ENCODE data around the gene CDH15. TPM values are rescaled to one million over a fixed set of nuclear protein-coding genes. Genes with fewer than 3 reads are reported as not detected.
A peak's percentile ranks its signal among the peaks of the same experiment; 100 is the strongest.

CDH15 gene
- 1 to 10 TPM; 1.2 to 1.9 (median 1.4) TPM for polyA plus RNA-seq (ENCODE audit: insufficient read length in 3 of 3)

- DNase-seq (ENCODE audit: low read depth in 3 of 3, low spot score in 2 of 3): peak; percentile 63 to 81 (median 76)
Measured at GRCh38 chr16:89171216-89172170, at the start of gene CDH15. CDH15 (plus strand) TSS chr16:89171748; CDS start chr16:89171832, 84 bp downstream.

- DNase-seq (ENCODE audit: low read depth in 3 of 3, low spot score in 2 of 3): no peak
Measured at GRCh38 chr16:89122322-89122851, 49.2 kb upstream of the CDH15 start.

- no peak for DNase-seq (ENCODE audit: low read depth in 3 of 3, low spot score in 2 of 3)
Measured at GRCh38 chr16:89123001-89123830, 48.3 kb upstream of the CDH15 start.

- no peak for DNase-seq (ENCODE audit: low read depth in 3 of 3, low spot score in 2 of 3)
Measured at GRCh38 chr16:89123831-89124100, 47.8 kb upstream of the CDH15 start.

GRCh38 chr16:89129378-89129777, 42.2 kb upstream of the CDH15 start:
- no peak for DNase-seq (ENCODE audit: low read depth in 3 of 3, low spot score in 2 of 3)

GRCh38 chr16:89130448-89130847, 41.1 kb upstream of the CDH15 start:
- DNase-seq (ENCODE audit: low read depth in 3 of 3, low spot score in 2 of 3): no peak

GRCh38 chr16:89131783-89132182, 39.8 kb upstream of the CDH15 start:
- no peak for DNase-seq (ENCODE audit: low read depth in 3 of 3, low spot score in 2 of 3)

- no peak for DNase-seq (ENCODE audit: low read depth in 3 of 3, low spot score in 2 of 3)
Measured at GRCh38 chr16:89132194-89133005, 39.1 kb upstream of the CDH15 start.

GRCh38 chr16:89133457-89134127, 38.0 kb upstream of the CDH15 start:
- no peak for DNase-seq (ENCODE audit: low read depth in 3 of 3, low spot score in 2 of 3)

GRCh38 chr16:89134269-89134668, 37.3 kb upstream of the CDH15 start:
- no peak for DNase-seq (ENCODE audit: low read depth in 3 of 3, low spot score in 2 of 3)

- DNase-seq (ENCODE audit: low read depth in 3 of 3, low spot score in 2 of 3): no peak
Measured at GRCh38 chr16:89135166-89135565, 36.4 kb upstream of the CDH15 start.

- DNase-seq (ENCODE audit: low read depth in 3 of 3, low spot score in 2 of 3): no peak
Measured at GRCh38 chr16:89135971-89136765, 35.4 kb upstream of the CDH15 start.

GRCh38 chr16:89136931-89137330, 34.6 kb upstream of the CDH15 start:
- no peak for DNase-seq (ENCODE audit: low read depth in 3 of 3, low spot score in 2 of 3)

GRCh38 chr16:89137666-89138512, 33.7 kb upstream of the CDH15 start:
- no peak for DNase-seq (ENCODE audit: low read depth in 3 of 3, low spot score in 2 of 3)

- DNase-seq (ENCODE audit: low read depth in 3 of 3, low spot score in 2 of 3): no peak
Measured at GRCh38 chr16:89138513-89138795, 33.1 kb upstream of the CDH15 start.

- DNase-seq (ENCODE audit: low read depth in 3 of 3, low spot score in 2 of 3): no peak
Measured at GRCh38 chr16:89138843-89139520, 32.6 kb upstream of the CDH15 start.

GRCh38 chr16:89139907-89140361, 31.6 kb upstream of the CDH15 start:
- DNase-seq (ENCODE audit: low read depth in 3 of 3, low spot score in 2 of 3): no peak

- no peak for DNase-seq (ENCODE audit: low read depth in 3 of 3, low spot score in 2 of 3)
Measured at GRCh38 chr16:89140401-89140800, 31.1 kb upstream of the CDH15 start.
